Ramos (cell line): Measurements from ENCODE around the gene STK25.

Experiments
- in situ Hi-C: fragments of 300-500 bp; cut with MboI; formaldehyde crosslinking; loops from one replicate; pipeline ENCODE4 v1.14.3; 2022; ENCODE audit warnings: low sequenced_read_pairs; ENCODE audit not compliant: unreplicated experiment

STK25 gene

GRCh38 chr2:241508240-241509154 lies at the start of gene STK25:
Gene STK25 (minus strand): TSS chr2:241508584. CDS start chr2:241508035, 549 bp downstream.
- in situ Hi-C loops = no loop called here

- in situ Hi-C loops = no loop called here
These were observed 48.4 kb upstream of the STK25 start for GRCh38 chr2:241556746-241557145.

- in situ Hi-C loops = no loop called here
These were observed 47.3 kb upstream of the STK25 start for GRCh38 chr2:241555711-241556110.

GRCh38 chr2:241554610-241555322 lies 46.4 kb upstream of the STK25 start:
- in situ Hi-C loops = no loop called here

- in situ Hi-C loops = no loop called here
These were observed 45.6 kb upstream of the STK25 start for GRCh38 chr2:241553981-241554380.

GRCh38 chr2:241553512-241553830 lies 45.1 kb upstream of the STK25 start:
- in situ Hi-C loops = no loop called here

GRCh38 chr2:241551998-241552737 lies 43.8 kb upstream of the STK25 start:
- in situ Hi-C loops = no loop called here

- in situ Hi-C loops = no loop called here
These were observed 43.2 kb upstream of the STK25 start for GRCh38 chr2:241551599-241551997.

GRCh38 chr2:241550616-241551580 lies 42.5 kb upstream of the STK25 start:
- in situ Hi-C loops = no loop called here

- in situ Hi-C loops = no loop called here
These were observed 40.1 kb upstream of the STK25 start for GRCh38 chr2:241548451-241548835.

GRCh38 chr2:241547781-241548450 lies 39.5 kb upstream of the STK25 start:
- in situ Hi-C loops = no loop called here

GRCh38 chr2:241546771-241547498 lies 38.6 kb upstream of the STK25 start:
- in situ Hi-C loops = no loop called here

GRCh38 chr2:241545523-241546473 lies 37.4 kb upstream of the STK25 start:
- in situ Hi-C loops = no loop called here

GRCh38 chr2:241545106-241545505 lies 36.7 kb upstream of the STK25 start:
- in situ Hi-C loops = no loop called here

- in situ Hi-C loops = no loop called here
These were observed 33.9 kb upstream of the STK25 start for GRCh38 chr2:241542278-241542605.

- in situ Hi-C loops = no loop called here
These were observed 33.3 kb upstream of the STK25 start for GRCh38 chr2:241541564-241542277.
